Activated CD8-positive, alpha-beta memory T cell treated with anti-CD3 and anti-CD28 coated beads, Interleukin-2, amount 10 ng/mL, durations not matched to agents 7 days and 5 days (primary cell): ENCODE measurements around the gene CWC27. TPM values are rescaled to one million over a fixed set of nuclear protein-coding genes. Genes with fewer than 3 reads are reported as not detected.

Source experiments
- ATAC-seq: fragments of 150-1000 bp; cut with Tn5 transposase; one replicate; pipeline ENCODE4 v1.10.0; 2021; ENCODE audit warnings: moderate library complexity
- CTCF ChIA-PET: fragments of 350-600 bp; sonication (Branson Sonifier 250); formaldehyde crosslinking; loops from one replicate; lab custom pipeline; 2021; ENCODE audit warnings: antibody characterized with exemption; lab: Charles Lee
- DNase-seq: peaks from one replicate; pipeline ENCODE4 v3.0.0-alpha.2; 2020
- H3K27ac Mint-ChIP-seq: one replicate; pipeline ENCODE4 v1.8.0; 2021; ENCODE audit warnings: mild to moderate bottlenecking, mixed read lengths
- H3K27me3 Mint-ChIP-seq: one replicate; pipeline ENCODE4 v1.8.0; 2021; ENCODE audit warnings: mixed read lengths
- H3K36me3 Mint-ChIP-seq: one replicate; pipeline ENCODE4 v1.8.0; 2021; ENCODE audit warnings: mild to moderate bottlenecking, mixed read lengths
- H3K4me1 Mint-ChIP-seq: one replicate; pipeline ENCODE4 v1.8.0; 2021; ENCODE audit warnings: mixed read lengths
- H3K4me3 Mint-ChIP-seq: one replicate; pipeline ENCODE4 v1.8.0; 2021; ENCODE audit warnings: mild to moderate bottlenecking, moderate library complexity, mixed read lengths
- H3K9me3 Mint-ChIP-seq: one replicate; pipeline ENCODE4 v1.8.0; 2022; ENCODE audit warnings: low read depth, mixed read lengths
- total RNA-seq, 2 experiments: library from RNA; stranded (reverse); gene quantifications; one replicate each; pipeline ENCODE4 v1.2.3, GENCODE V29; 2021

The CWC27 gene
- total RNA-seq, 2 experiments from 2014 or later = 24.2 to 27.0 TPM

DNA sequence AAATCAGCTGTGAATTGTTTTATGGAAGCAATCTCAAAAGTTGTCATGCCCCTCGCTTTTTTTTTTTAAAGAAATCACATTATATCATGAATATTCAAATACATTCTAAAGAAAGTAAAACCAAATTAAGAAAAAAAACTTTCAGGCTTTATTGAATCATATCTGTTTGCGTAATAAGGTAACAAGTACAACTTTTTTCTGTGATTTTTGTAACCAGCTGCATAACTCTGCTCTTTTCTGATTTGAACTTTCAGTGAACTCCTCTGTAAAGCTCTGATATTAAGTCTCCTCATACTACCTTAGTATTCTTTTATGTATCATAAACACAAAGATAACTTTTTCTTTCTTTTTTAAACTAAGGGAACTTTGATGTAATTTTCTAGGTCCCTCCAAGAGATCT lies 65.3 kb downstream of the CWC27 start:
- Mint-ChIP-seq H3K36me3 (peaks cover 11% of the 10 kb centered on the region), H3K9me3 (no peaks in the 10 kb centered on the region), H3K27me3 (no peaks in the 10 kb centered on the region), H3K4me3 (no peak overlapping the region), H3K4me1 (peaks cover 3% of the 10 kb centered on the region), H3K27ac (no peak overlapping the region)
- CTCF ChIA-PET = no interaction called here
- ATAC-seq = no peak
- no peak for DNase-seq

DNA sequence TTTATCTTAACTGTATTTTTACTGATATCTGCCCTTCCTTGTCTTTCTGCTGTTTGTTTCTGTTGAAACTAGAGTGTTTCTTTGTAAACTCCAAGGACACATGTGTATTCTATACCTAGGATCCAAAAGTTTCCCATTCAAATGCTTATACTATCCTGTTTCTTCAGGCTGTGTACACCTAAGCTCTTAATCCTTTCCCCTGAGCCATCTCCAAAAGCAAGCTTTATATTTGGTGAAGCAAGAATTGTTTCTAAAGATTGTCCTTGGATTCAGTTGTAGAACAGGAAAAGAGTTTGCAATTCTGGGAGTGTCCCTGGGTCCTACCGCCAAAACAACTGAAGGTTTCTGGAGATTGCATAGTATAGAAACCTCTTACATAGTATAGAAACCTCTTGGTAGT lies 65.9 kb downstream of the CWC27 start:
- H3K4me1 Mint-ChIP-seq = peaks cover 3% of the 10 kb centered on the region
- CTCF ChIA-PET = interaction anchor here (0.7 kb wide), 1 partner anchor 59 kb away, joined by 3 read pairs; no protein-coding TSS in a partner anchor
- DNase-seq (no peak), ATAC-seq (no peak)
- peaks cover 13% of the 10 kb centered on the region for H3K36me3 Mint-ChIP-seq
- no peaks in the 10 kb centered on the region for H3K27me3 Mint-ChIP-seq
- no peak overlapping the region for H3K4me3 Mint-ChIP-seq
- H3K27ac Mint-ChIP-seq = no peak overlapping the region
- H3K9me3 Mint-ChIP-seq = no peaks in the 10 kb centered on the region

DNA sequence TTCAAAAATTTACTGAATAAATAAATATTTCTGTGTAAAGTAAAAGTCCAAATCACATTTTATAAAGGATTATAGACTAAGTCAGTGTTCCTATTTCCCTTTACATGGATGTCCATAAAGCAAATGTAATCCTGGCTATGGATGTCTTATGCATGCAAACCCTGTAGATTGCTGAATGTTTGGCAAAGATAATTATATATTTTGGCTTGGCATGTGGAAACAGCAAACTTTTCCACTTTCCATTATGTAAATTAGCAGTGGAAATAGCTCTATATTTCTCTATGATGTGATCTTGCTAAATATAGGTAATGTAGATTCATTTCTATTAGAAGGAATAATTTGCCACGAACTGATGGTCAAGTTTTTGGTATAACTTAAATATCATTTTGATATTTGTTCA lies 66.5 kb downstream of the CWC27 start:
- H3K27me3 Mint-ChIP-seq = no peaks in the 10 kb centered on the region
- DNase-seq = no peak
- H3K27ac Mint-ChIP-seq = no peak overlapping the region
- no peak for ATAC-seq
- H3K4me3 Mint-ChIP-seq = no peak overlapping the region
- CTCF ChIA-PET = interaction anchor here (0.7 kb wide), 1 partner anchor 58 kb away, joined by 3 read pairs; no protein-coding TSS in a partner anchor
- peaks cover 3% of the 10 kb centered on the region for H3K4me1 Mint-ChIP-seq
- no peaks in the 10 kb centered on the region for H3K9me3 Mint-ChIP-seq
- H3K36me3 Mint-ChIP-seq = peaks cover 11% of the 10 kb centered on the region

DNA sequence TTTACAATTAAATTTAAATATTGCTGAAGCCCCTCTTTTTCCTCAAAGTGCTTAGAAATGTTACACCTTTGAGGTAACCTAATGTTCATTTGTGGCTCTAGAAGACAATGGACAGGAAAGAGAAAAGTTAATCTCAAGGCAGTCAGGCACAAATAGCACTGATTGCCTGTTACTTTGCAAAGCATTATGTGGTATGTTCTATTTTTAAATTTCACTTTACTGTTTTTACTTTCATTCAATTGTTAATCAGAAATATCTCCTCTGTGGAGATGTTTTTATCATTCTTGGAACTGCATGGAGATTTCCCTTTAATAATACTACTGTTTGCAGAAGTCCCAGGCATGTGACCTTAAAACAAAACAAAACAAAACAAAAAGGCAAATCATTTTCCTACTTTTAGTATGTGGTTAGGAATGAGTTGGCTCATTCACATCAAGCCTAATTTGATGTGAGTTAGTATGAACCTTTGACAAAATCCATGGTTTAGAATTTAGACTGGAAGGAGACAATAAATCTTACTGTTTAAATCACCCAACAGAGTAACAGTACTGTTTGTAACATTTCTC lies 67.5 kb downstream of the CWC27 start:
- no peak overlapping the region for H3K27ac Mint-ChIP-seq
- peaks cover 14% of the 10 kb centered on the region for H3K36me3 Mint-ChIP-seq
- H3K27me3 Mint-ChIP-seq = no peaks in the 10 kb centered on the region
- no peak for ATAC-seq
- H3K9me3 Mint-ChIP-seq = no peaks in the 10 kb centered on the region
- no peak overlapping the region for H3K4me3 Mint-ChIP-seq
- CTCF ChIA-PET = no interaction called here
- peaks cover 3% of the 10 kb centered on the region for H3K4me1 Mint-ChIP-seq
- no peak for DNase-seq

DNA sequence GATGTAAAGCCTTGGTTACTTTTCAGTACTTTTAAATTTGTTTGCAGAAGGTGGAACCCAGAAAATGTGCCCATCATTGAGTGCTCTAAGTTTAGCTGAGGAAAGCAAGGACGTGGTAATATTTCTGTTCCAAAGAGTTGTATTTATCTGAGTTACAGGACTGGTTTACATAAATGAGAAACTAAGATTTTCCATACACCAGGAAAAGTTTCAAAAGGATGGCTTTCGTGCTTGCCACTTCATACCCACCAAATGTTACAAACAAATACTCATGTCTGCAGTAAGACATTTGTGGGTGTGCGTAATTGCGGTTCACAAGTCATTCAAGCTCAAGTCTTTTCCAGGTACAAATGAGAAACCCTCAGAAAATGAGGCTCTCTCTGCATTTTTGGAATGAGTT lies 68.1 kb downstream of the CWC27 start:
- Mint-ChIP-seq H3K27ac (no peak overlapping the region), H3K4me1 (peaks cover 3% of the 10 kb centered on the region)

GRCh38 chr5:64838376-64838775 lies 69.6 kb downstream of the CWC27 start:
- H3K27ac Mint-ChIP-seq = no peak overlapping the region
- no peaks in the 10 kb centered on the region for H3K9me3 Mint-ChIP-seq
- DNase-seq (no peak), ATAC-seq (no peak)
- CTCF ChIA-PET = interaction anchor here (1.1 kb wide), 1 partner anchor 265 kb away, joined by 3 read pairs; no protein-coding TSS in a partner anchor
- peaks cover 3% of the 10 kb centered on the region for H3K4me1 Mint-ChIP-seq
- peaks cover 18% of the 10 kb centered on the region for H3K36me3 Mint-ChIP-seq
- H3K27me3 Mint-ChIP-seq = no peaks in the 10 kb centered on the region
- H3K4me3 Mint-ChIP-seq = no peak overlapping the region

More for the DNA sequence above, 68.1 kb downstream of the CWC27 start:
- Mint-ChIP-seq H3K36me3 (peaks cover 15% of the 10 kb centered on the region), H3K4me3 (no peak overlapping the region), H3K9me3 (no peaks in the 10 kb centered on the region), H3K27me3 (no peaks in the 10 kb centered on the region)
- ATAC-seq (no peak), DNase-seq (no peak)
- CTCF ChIA-PET = no interaction called here

GRCh38 chr5:64838803-64839202 lies 70.1 kb downstream of the CWC27 start:
- DNase-seq (no peak), ATAC-seq (no peak)
- no peaks in the 10 kb centered on the region for H3K9me3 Mint-ChIP-seq
- H3K4me3 Mint-ChIP-seq = no peak overlapping the region
- peaks cover 3% of the 10 kb centered on the region for H3K4me1 Mint-ChIP-seq
- no peaks in the 10 kb centered on the region for H3K27me3 Mint-ChIP-seq
- H3K27ac Mint-ChIP-seq = no peak overlapping the region
- CTCF ChIA-PET = no interaction called here
- H3K36me3 Mint-ChIP-seq = peaks cover 20% of the 10 kb centered on the region

- Mint-ChIP-seq H3K27me3 (no peaks in the 10 kb centered on the region), H3K4me3 (no peak overlapping the region), H3K4me1 (peaks cover 3% of the 10 kb centered on the region), H3K9me3 (peaks cover 2% of the 10 kb centered on the region), H3K36me3 (peaks cover 24% of the 10 kb centered on the region), H3K27ac (no peak overlapping the region)
- CTCF ChIA-PET = interaction anchor here (1.4 kb wide), 1 partner anchor 29 kb away, joined by 3 read pairs; no protein-coding TSS in a partner anchor
- DNase-seq (no peak), ATAC-seq (no peak)
Observed at GRCh38 chr5:64839936-64840335, 71.2 kb downstream of the CWC27 start.

- H3K9me3 Mint-ChIP-seq = peaks cover 11% of the 10 kb centered on the region
- H3K36me3 Mint-ChIP-seq = peaks cover 33% of the 10 kb centered on the region
- ATAC-seq = no peak
- no peak overlapping the region for H3K4me3 Mint-ChIP-seq
- CTCF ChIA-PET = interaction anchor here (1.4 kb wide), 1 partner anchor 30 kb away, joined by 3 read pairs; no protein-coding TSS in a partner anchor
- no peaks in the 10 kb centered on the region for H3K27me3 Mint-ChIP-seq
- peaks cover 3% of the 10 kb centered on the region for H3K4me1 Mint-ChIP-seq
- no peak for DNase-seq
- H3K27ac Mint-ChIP-seq = no peak overlapping the region
Observed at GRCh38 chr5:64840958-64841357, 72.2 kb downstream of the CWC27 start.

DNA sequence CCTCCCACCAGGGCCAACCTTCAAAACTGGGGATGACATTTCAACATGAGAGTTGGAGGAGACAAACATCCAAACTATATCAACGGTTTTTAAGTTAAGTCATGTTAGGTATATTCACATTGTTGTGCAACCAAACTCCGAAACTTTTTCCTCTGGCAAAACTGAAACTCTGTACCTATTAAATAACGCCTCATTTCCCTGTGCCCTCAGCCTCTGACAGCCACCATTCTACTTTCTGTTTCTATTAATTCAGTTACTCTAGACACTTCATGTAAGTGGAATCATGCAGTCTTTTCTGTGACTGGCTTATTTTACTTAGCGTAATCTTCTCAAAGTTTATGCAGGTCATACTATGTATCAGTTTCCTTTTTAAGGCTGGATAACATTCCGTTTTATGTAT lies 85.0 kb downstream of the CWC27 start:
- no peak overlapping the region for H3K27ac Mint-ChIP-seq
- CTCF ChIA-PET = no interaction called here
- no peak overlapping the region for H3K4me3 Mint-ChIP-seq
- no peaks in the 10 kb centered on the region for H3K27me3 Mint-ChIP-seq
- H3K4me1 Mint-ChIP-seq = no peaks in the 10 kb centered on the region
- ATAC-seq = no peak
- H3K36me3 Mint-ChIP-seq = peaks cover 9% of the 10 kb centered on the region
- DNase-seq = no peak
- no peaks in the 10 kb centered on the region for H3K9me3 Mint-ChIP-seq

GRCh38 chr5:64854855-64855254 lies 86.1 kb downstream of the CWC27 start:
- Mint-ChIP-seq H3K27me3 (no peaks in the 10 kb centered on the region), H3K9me3 (no peaks in the 10 kb centered on the region), H3K4me3 (no peak overlapping the region), H3K36me3 (peaks cover 9% of the 10 kb centered on the region), H3K27ac (no peak overlapping the region), H3K4me1 (no peaks in the 10 kb centered on the region)
- no peak for ATAC-seq
- CTCF ChIA-PET = no interaction called here
- DNase-seq = no peak

DNA sequence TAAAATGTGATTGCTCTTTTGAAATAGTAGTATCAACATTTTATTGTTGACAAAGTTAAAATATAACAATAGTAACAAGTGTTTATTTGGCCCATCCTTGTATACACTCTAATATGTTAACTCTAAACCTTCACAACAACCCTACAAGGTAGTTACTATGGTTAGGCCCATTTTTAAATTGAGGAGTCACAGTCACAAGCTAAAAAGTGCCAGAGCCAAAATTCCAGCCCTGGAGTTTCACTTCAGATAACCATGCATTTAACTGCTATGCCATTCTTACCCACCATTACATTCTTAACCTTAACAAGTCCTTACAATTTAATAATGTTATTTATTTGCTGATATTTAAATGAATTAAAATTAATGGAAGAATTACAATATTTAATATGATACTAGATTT lies 91.2 kb downstream of the CWC27 start:
- no peak for ATAC-seq
- H3K4me1 Mint-ChIP-seq = no peaks in the 10 kb centered on the region
- no peaks in the 10 kb centered on the region for H3K36me3 Mint-ChIP-seq
- CTCF ChIA-PET = no interaction called here
- H3K27me3 Mint-ChIP-seq = no peaks in the 10 kb centered on the region
- H3K9me3 Mint-ChIP-seq = no peaks in the 10 kb centered on the region
- H3K27ac Mint-ChIP-seq = no peak overlapping the region
- DNase-seq = no peak
- no peak overlapping the region for H3K4me3 Mint-ChIP-seq

DNA sequence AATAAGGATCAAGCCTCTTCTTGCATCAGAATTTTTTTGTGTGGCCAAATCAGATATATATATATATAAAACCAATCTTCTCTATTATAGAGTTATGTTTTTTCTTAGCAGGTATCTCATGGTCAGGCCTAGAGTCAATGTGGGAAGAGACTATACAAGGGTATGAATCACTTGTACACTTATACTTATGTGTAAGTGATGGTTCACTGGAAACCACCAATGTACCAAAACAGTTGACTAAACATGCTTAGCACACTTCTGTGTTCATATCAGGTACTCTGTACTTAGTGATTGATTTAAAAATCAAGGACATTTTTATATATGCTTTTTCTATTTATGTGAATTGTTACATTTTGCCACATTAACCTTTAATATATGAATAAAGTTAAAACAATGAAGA lies 92.6 kb downstream of the CWC27 start:
- CTCF ChIA-PET = no interaction called here
- no peaks in the 10 kb centered on the region for H3K9me3 Mint-ChIP-seq

DNA sequence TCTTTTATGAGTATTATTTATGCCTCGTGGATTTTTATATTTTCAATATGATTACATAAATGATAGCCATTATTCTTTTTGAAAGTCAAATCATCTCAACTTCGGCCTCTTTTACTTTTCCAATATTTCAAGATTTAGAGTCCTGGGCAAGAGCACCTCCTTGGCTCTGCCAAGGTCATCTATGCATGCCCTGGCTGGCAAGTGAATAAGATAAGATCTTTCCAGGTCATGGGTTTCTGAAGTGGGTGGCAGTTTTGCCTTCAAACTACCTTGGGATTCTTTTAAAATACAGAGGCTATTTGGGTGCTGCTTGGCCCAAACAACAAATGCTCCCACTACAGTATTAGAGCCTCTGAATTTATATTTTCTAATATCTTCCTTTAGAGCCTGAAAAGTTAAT lies 95.4 kb downstream of the CWC27 start:
- no peaks in the 10 kb centered on the region for H3K36me3 Mint-ChIP-seq
- H3K4me1 Mint-ChIP-seq = peaks cover 5% of the 10 kb centered on the region
- H3K27me3 Mint-ChIP-seq = no peaks in the 10 kb centered on the region
- CTCF ChIA-PET = no interaction called here
- ATAC-seq (no peak), DNase-seq (no peak)
- H3K9me3 Mint-ChIP-seq = no peaks in the 10 kb centered on the region
- H3K4me3 Mint-ChIP-seq = no peak overlapping the region
- no peak overlapping the region for H3K27ac Mint-ChIP-seq

More for the DNA sequence above, 92.6 kb downstream of the CWC27 start:
- Mint-ChIP-seq H3K4me3 (no peak overlapping the region), H3K27me3 (no peaks in the 10 kb centered on the region), H3K4me1 (peaks cover 5% of the 10 kb centered on the region), H3K36me3 (no peaks in the 10 kb centered on the region), H3K27ac (no peak overlapping the region)
- DNase-seq = no peak
- ATAC-seq = no peak
